A549 treated with CORT108297 at 1 μM for 4 hours (cell line): Measurements from ENCODE around the gene UNC5B. TPM values are rescaled to one million over a fixed set of nuclear protein-coding genes. Genes with fewer than 3 reads are reported as not detected.

ENCODE experiments used
- total RNA-seq: library from RNA; stranded (reverse); fragments of 200-300 nt; extraction: Qiagen RNA extraction; gene quantifications from 5 replicates; pipeline ENCODE4 v1.2.3, GENCODE V29; 2022

The UNC5B gene
- total RNA-seq: 0.66 to 0.88 TPM (median 0.76 TPM) in 5 replicates

DNA sequence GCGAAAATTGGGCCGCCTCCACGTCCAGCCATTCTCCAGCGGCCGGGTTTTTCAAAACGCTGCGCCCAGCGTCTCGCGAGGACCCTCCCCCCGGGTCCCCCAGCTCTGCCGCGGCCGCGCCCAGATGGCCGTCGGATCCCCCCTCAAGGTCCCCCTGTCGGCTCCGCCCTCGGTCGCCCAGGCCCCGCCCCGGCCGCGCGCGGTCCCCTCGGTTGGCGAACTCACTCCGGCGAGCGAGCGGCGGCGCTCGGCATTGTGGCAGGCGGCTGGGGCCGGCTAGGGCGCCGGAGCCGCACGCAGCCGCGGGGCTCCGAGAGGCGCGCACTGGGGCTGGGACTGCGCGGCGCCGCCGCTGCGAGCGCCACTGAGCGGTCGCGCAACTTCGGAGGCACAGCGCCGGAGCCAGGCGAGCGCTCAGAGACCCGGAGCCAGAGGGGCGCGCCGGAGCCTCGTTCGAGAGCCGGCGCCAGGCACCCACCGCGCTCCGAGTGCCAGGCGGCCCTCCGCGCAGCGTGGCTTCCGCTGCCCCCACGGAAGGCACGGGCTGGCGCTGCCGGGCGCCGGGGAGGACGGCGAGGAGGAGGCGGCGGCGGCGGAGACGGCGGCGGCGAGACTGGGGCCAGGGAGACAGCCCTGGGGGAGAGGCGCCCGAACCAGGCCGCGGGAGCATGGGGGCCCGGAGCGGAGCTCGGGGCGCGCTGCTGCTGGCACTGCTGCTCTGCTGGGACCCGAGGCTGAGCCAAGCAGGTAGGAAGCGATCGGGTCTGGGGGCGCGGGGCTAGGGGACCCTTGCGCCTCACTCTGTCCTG, at the start of gene UNC5B:
Gene UNC5B, plus strand, starts transcription at position 253 of the 809 bp plus-strand sequence. Its CDS starts 416 bp downstream, at position 669.

DNA sequence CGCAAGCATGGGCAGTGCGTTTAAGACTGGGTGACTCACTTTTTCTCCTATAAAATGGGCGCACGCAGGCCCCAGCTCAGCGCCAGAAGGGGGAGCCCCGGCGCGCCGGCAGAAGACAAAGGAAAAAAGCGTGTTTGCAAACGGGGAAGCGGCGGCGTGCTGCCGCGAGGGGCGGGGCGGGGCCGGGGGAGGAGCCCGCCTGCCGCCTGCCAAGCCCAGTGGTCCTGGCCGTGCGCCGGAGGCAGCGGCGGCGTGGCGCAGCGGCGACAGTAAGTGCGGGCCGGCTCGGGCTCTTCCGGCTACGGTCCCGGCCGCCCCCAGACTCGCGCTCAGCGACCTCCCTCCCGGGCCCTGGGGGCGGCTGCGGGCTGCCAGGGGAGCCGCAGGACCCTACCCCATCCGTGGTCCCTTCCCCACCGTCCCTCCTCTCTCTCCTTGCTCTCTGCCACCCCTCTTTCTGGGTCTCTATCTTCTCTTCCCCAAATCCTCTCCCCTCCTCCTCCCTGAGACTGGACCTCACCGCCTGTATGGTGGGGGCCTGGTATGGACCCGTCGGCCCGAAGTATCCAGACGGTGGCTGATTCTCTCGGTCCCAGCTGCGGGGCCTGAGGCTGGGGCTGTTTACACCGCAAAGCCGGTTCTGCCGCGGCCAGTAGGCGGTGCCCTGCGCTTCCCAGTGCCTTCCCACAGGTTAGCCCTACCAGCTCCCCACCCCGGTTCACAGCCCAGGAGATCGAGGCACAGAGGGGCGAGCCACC, 106.9 kb downstream of the UNC5B start, which contains the start of gene SLC29A3:
Gene SLC29A3, plus strand, starts transcription at position 218 of the 758 bp plus-strand sequence. Its CDS starts 51 bp downstream, at position 269.

Other genes starting within 250 kb of the UNC5B start
- 15.8 to 20.3 TPM (median 16.9 TPM) in 5 replicates for gene SLC29A3, start 106.7 kb downstream of the UNC5B start, total RNA-seq
- gene CDH23, start 184.3 kb downstream of the UNC5B start, total RNA-seq: 1.8 to 2.8 TPM (median 2.5 TPM) in 5 replicates